ENCODE data around the gene PAPOLA.

GRCh38 chr14:96519970-96520369, 17.8 kb downstream of the PAPOLA start:
- TF ChIP-seq POLR2A (IDR thresholded peaks at IDR 0.05; ENCODE audit: low read depth, low read length) (no peak), CTCF (conservative IDR thresholded peaks at IDR 0.05; ENCODE audit: low read depth, low read length) (no peak), RFX5 (IDR thresholded peaks at IDR 0.05; ENCODE audit: low read depth, low read length) (no peak), SMC3 (IDR thresholded peaks at IDR 0.05; ENCODE audit: low read depth, low read length) (no peak)

All from IMR-90 (cell line).